ENCODE results near the gene PKLR.

DNA sequence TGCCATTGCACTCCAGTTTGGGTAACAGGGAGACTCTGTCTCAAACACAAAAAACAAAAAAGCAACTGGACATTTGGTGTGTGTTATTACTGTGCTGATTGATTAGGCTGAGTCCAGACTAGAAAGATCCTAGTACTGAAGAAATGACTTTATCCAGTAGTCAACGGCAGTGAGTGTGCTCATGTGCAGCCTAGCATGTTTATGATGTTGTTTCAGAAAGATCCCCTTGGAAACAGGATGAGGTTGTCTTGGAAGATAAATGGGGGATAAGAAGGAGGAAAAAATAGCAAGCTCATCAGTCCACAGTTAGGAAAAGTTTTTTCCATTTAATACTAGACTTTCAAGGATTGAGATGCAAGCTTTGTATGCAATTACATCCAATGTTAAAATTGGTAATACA, 33.7 kb upstream of the PKLR start:
- TF ChIP-seq, protein P1, sequence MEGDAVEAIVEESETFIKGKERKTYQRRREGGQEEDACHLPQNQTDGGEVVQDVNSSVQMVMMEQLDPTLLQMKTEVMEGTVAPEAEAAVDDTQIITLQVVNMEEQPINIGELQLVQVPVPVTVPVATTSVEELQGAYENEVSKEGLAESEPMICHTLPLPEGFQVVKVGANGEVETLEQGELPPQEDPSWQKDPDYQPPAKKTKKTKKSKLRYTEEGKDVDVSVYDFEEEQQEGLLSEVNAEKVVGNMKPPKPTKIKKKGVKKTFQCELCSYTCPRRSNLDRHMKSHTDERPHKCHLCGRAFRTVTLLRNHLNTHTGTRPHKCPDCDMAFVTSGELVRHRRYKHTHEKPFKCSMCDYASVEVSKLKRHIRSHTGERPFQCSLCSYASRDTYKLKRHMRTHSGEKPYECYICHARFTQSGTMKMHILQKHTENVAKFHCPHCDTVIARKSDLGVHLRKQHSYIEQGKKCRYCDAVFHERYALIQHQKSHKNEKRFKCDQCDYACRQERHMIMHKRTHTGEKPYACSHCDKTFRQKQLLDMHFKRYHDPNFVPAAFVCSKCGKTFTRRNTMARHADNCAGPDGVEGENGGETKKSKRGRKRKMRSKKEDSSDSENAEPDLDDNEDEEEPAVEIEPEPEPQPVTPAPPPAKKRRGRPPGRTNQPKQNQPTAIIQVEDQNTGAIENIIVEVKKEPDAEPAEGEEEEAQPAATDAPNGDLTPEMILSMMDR (IDR thresholded peaks at IDR 0.05): no peak
- no peak for TF ChIP-seq POLR2A (IDR thresholded peaks at IDR 0.05)
